Measurements from ENCODE around the gene PIH1D1.

DNA sequence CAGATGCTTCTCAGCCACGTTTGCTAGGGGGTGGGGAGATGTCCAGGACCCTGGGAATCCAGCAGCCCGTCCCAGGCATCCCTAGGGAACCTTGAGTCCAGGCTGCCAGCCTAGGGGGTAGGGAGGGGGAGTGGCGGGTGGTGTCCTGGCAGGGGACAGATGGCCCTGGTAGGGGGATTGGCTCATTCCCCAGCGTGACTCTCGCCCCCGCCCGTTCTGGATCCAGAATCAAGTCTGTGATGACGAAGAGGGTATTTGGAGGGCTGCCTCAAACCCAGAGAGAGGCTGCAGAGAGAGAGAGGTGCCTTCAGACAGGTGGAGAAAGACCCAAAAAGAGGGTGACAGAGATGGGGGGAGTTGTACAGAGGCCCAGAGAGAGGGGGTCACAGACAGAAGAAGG, 14.4 kb downstream of the PIH1D1 start:
- TF ChIP-seq GATA2 (IDR thresholded peaks at IDR 0.05; ENCODE audit: low read depth, low read length), result no peak
- no peak for TF ChIP-seq GATA3 (IDR thresholded peaks at IDR 0.05; ENCODE audit: low read depth, low read length)

All from SH-SY5Y (cell line).